H9 (cell line): ENCODE data around the gene PTAR1. TPM values are rescaled to one million over a fixed set of nuclear protein-coding genes. Genes with fewer than 3 reads are reported as not detected.

Experiments used
- DNase-seq: peaks from one replicate; pipeline ENCODE4 v3.0.0-alpha.2; 2017
- H2AFZ ChIP-seq: one replicate; pipeline ENCODE4 v1.6.1; 2013; ENCODE audit warnings: mild to moderate bottlenecking, low read length, control low read depth, moderate library complexity
- H2AK5ac ChIP-seq: 2 replicates; pipeline ENCODE4 v1.6.1; 2013; ENCODE audit warnings: low read length, control low read depth, mixed read lengths; ENCODE audit not compliant: insufficient read length
- H2BK120ac ChIP-seq: one replicate; pipeline ENCODE4 v1.6.1; 2013; ENCODE audit warnings: low read depth, mild to moderate bottlenecking, low read length, control low read depth, inconsistent platforms; ENCODE audit not compliant: poor library complexity, severe bottlenecking
- H2BK12ac ChIP-seq: 2 replicates; pipeline ENCODE4 v1.6.1; 2013; ENCODE audit warnings: low read length, control low read depth, mixed read lengths, low read depth; ENCODE audit not compliant: insufficient read length
- H2BK15ac ChIP-seq: 2 replicates; pipeline ENCODE4 v1.6.1; 2013; ENCODE audit warnings: low read depth, low read length, control low read depth
- H2BK20ac ChIP-seq: one replicate; pipeline ENCODE4 v1.6.1; 2013; ENCODE audit warnings: low read depth, mild to moderate bottlenecking, low read length, control low read depth, inconsistent platforms; ENCODE audit not compliant: poor library complexity, severe bottlenecking
- H2BK5ac ChIP-seq: 2 replicates; pipeline ENCODE4 v1.6.1; 2013; ENCODE audit warnings: low read length, control low read depth, mixed read lengths; ENCODE audit not compliant: insufficient read length
- H3K14ac ChIP-seq: 2 replicates; pipeline ENCODE4 v1.6.1; 2013; ENCODE audit warnings: low read length, control low read depth; ENCODE audit not compliant: insufficient read depth
- H3K18ac ChIP-seq: 2 replicates; pipeline ENCODE4 v1.6.1; 2013; ENCODE audit warnings: low read depth, mild to moderate bottlenecking, mixed read lengths, low read length, control low read depth; ENCODE audit not compliant: insufficient read length
- H3K23ac ChIP-seq: 2 replicates; pipeline ENCODE4 v1.6.1; 2013; ENCODE audit warnings: low read length, control low read depth, mixed read lengths, low read depth; ENCODE audit not compliant: insufficient read length
- H3K23me2 ChIP-seq: 2 replicates; pipeline ENCODE4 v1.6.1; 2013; ENCODE audit warnings: low read depth, mild to moderate bottlenecking, mixed read lengths, low read length, control low read depth; ENCODE audit not compliant: insufficient read length, poor library complexity, severe bottlenecking
- H3K27ac ChIP-seq: 2 replicates; pipeline ENCODE4 v1.5.1; 2013; ENCODE audit warnings: low read length, control low read depth, mixed read lengths, low read depth; ENCODE audit not compliant: insufficient read length
- H3K27me3 ChIP-seq: 2 replicates; pipeline ENCODE4 v1.6.1; 2013; ENCODE audit warnings: low read length, control low read depth, inconsistent platforms; ENCODE audit not compliant: insufficient read depth
- H3K4ac ChIP-seq: 2 replicates; pipeline ENCODE4 v1.6.1; 2013; ENCODE audit warnings: low read depth, mild to moderate bottlenecking, control low read depth, inconsistent platforms, low read length, moderate library complexity
- H3K4me1 ChIP-seq: 2 replicates; pipeline ENCODE4 v1.6.1; 2013; ENCODE audit warnings: low read length, control low read depth, inconsistent platforms; ENCODE audit not compliant: insufficient read depth
- H3K4me2 ChIP-seq: 2 replicates; pipeline ENCODE4 v1.6.1; 2013; ENCODE audit warnings: low read length, control low read depth, mixed read lengths; ENCODE audit not compliant: insufficient read length, insufficient read depth
- H3K56ac ChIP-seq: 2 replicates; pipeline ENCODE4 v1.6.1; 2013; ENCODE audit warnings: low read depth, mild to moderate bottlenecking, mixed read lengths, low read length, control low read depth; ENCODE audit not compliant: insufficient read length
- H3K79me1 ChIP-seq: 2 replicates; pipeline ENCODE4 v1.6.1; 2013; ENCODE audit warnings: low read depth, mild to moderate bottlenecking, moderate library complexity, low read length, control low read depth, inconsistent platforms; ENCODE audit not compliant: insufficient read depth, poor library complexity, severe bottlenecking
- H3K79me2 ChIP-seq: 2 replicates; pipeline ENCODE4 v1.6.1; 2013; ENCODE audit warnings: low read length, control low read depth, inconsistent platforms; ENCODE audit not compliant: insufficient read depth
- H3K9ac ChIP-seq: 2 replicates; pipeline ENCODE4 v1.6.1; 2013; ENCODE audit warnings: low read length, control low read depth, mixed read lengths; ENCODE audit not compliant: insufficient read length; ENCODE audit errors: extremely low read depth
- H3K9me3 ChIP-seq: one replicate; pipeline ENCODE4 v1.6.1; 2013; ENCODE audit warnings: low read depth, low read length, inconsistent platforms; ENCODE audit not compliant: control insufficient read depth
- H3T11ph ChIP-seq: one replicate; pipeline ENCODE4 v1.6.1; 2013; ENCODE audit warnings: mild to moderate bottlenecking, low read length, control low read depth, inconsistent platforms
- H4K20me1 ChIP-seq: one replicate; pipeline ENCODE4 v1.6.1; 2013; ENCODE audit not compliant: control insufficient read depth, insufficient read length, insufficient read depth
- H4K5ac ChIP-seq: 2 replicates; pipeline ENCODE4 v1.6.1; 2013; ENCODE audit warnings: low read depth, mild to moderate bottlenecking, mixed read lengths, low read length, control low read depth; ENCODE audit not compliant: insufficient read length
- H4K8ac ChIP-seq: replicated peaks from 2 replicates; pipeline ENCODE4 v1.6.1; 2013; ENCODE audit warnings: low read length, control low read depth, mixed read lengths, low read depth; ENCODE audit not compliant: insufficient read length
- H4K91ac ChIP-seq: 2 replicates; pipeline ENCODE4 v1.6.1; 2013; ENCODE audit warnings: low read depth, mild to moderate bottlenecking, moderate library complexity, mixed read lengths, low read length, control low read depth; ENCODE audit not compliant: insufficient read length
- H3K27ac Mint-ChIP-seq, 3 experiments: 2 replicates in 2 of 3; 3 replicates in 1 of 3; pipeline ENCODE4 v1.8.0; 2020 to 2021; ENCODE audit warnings: mixed read lengths in 3 of 3, mild to moderate bottlenecking in 1 of 3, moderate library complexity in 1 of 3
- H3K27me3 Mint-ChIP-seq: 2 replicates; pipeline ENCODE4 v1.8.0; 2021; ENCODE audit warnings: low read depth, mild to moderate bottlenecking, moderate library complexity, mixed read lengths
- H3K36me3 Mint-ChIP-seq, 3 experiments: 2 replicates in 2 of 3; 3 replicates in 1 of 3; pipeline ENCODE4 v1.8.0; 2020 to 2021; ENCODE audit warnings: low read depth in 3 of 3, mixed read lengths in 3 of 3; ENCODE audit not compliant: insufficient read depth in 1 of 3
- H3K4me1 Mint-ChIP-seq, 2 experiments: 2 replicates each; pipeline ENCODE4 v1.8.0; 2020; ENCODE audit warnings: mixed read lengths in 2 of 2
- H3K4me3 Mint-ChIP-seq, 2 experiments: 2 replicates in 1 of 2; 3 replicates in 1 of 2; pipeline ENCODE4 v1.8.0; 2020 to 2021; ENCODE audit warnings: mild to moderate bottlenecking in 2 of 2, mixed read lengths in 2 of 2, moderate library complexity in 1 of 2
- H3K9me3 Mint-ChIP-seq, 2 experiments: 2 replicates in 1 of 2; 3 replicates in 1 of 2; pipeline ENCODE4 v1.8.0; 2020; ENCODE audit warnings: mild to moderate bottlenecking in 2 of 2, mixed read lengths in 2 of 2, moderate library complexity in 1 of 2
- CTCF ChIP-seq: fragments of 200-600 bp; sonication (generic); conservative IDR thresholded peaks from 3 replicates; pipeline ENCODE4 v1.8.0; 2021; ENCODE audit warnings: antibody characterized with exemption, mild to moderate bottlenecking
- WGBS: extraction: QIAGEN DNeasy Blood & Tissue Kit; methylation state at CpG from one replicate; pipeline ENCODE4 v1.1.7; 2013; ENCODE audit warnings: missing lambda C conversion rate, low lambda C conversion rate, mixed read lengths; ENCODE audit not compliant: insufficient read length; ENCODE audit errors: extremely low coverage; 5-methylcytosine and 5-hydroxymethylcytosine counted together
- total RNA-seq: library from RNA; stranded (reverse); gene quantifications from 2 replicates; pipeline ENCODE4 v1.2.1, GENCODE V29; 2021

PTAR1 gene
- total RNA-seq, 1 experiment from 2014 or later, result 117 TPM

DNA sequence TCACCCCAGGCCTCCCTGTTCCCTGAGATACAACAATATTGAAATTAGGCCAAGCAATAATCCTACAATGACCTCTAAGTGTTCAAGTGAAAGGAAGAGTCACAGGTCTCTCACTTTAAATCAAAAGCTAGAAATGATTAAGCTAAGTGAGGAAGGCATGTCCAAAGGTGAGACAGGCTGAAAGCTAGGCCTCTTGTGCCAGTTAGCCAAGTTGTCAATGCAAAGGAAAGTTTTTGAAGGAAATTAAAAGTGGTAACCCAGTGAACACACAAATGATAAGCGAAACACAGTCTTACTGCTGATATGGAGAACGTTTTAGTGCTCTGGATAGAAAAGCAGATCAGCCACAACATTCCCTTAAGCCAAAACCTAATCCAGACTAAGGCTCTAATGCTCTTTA lies 39.8 kb downstream of the PTAR1 start:
- H3K9me3 ChIP-seq, result no peaks in the 10 kb centered on the region
- H3K79me2 ChIP-seq, result no peaks in the 10 kb centered on the region
- H2BK12ac ChIP-seq, result no peak overlapping the region
- Mint-ChIP-seq H3K4me1 (peaks cover 5 to 20% of the 10 kb centered on the region in 2 experiments; a peak in 2 of 4 replicates), H3K27me3 (no peaks in the 10 kb centered on the region), H3K9me3 (peaks cover 0 to 5% of the 10 kb centered on the region in 2 experiments; a peak in 2 of 5 replicates), H3K27ac (peak overlapping the region; percentile 7 to 40 (median 18); a peak in 6 of 7 replicates), H3K36me3 (peaks cover 43 to 77% (median 71%) of the 10 kb centered on the region in 3 experiments), H3K4me3 (no peak overlapping the region)
- no peak overlapping the region for H4K8ac ChIP-seq
- H2AK5ac ChIP-seq, result no peak overlapping the region
- H2BK5ac ChIP-seq, result no peak overlapping the region
- no peak overlapping the region for H3K27ac ChIP-seq
- no peaks in the 10 kb centered on the region for H4K20me1 ChIP-seq
- H3K79me1 ChIP-seq, result no peaks in the 10 kb centered on the region
- no peak overlapping the region for H3K4me2 ChIP-seq
- H3K9ac ChIP-seq, result no peak overlapping the region
- H2AFZ ChIP-seq, result no peak overlapping the region
- H3K27me3 ChIP-seq, result no peaks in the 10 kb centered on the region
- no peak overlapping the region for H4K91ac ChIP-seq
- H3K4ac ChIP-seq, result no peak overlapping the region
- H3K18ac ChIP-seq, result no peak overlapping the region
- no peak overlapping the region for H3T11ph ChIP-seq
- no peaks in the 10 kb centered on the region for H3K4me1 ChIP-seq
- H4K5ac ChIP-seq, result no peak overlapping the region
- no peaks in the 10 kb centered on the region for H3K23me2 ChIP-seq
- H3K14ac ChIP-seq, result no peak overlapping the region
- H2BK20ac ChIP-seq, result no peak overlapping the region
- TF ChIP-seq CTCF, result no peak
- H3K23ac ChIP-seq, result no peak overlapping the region
- no peak overlapping the region for H3K56ac ChIP-seq
- no peak overlapping the region for H2BK120ac ChIP-seq
- no CpG with 5 or more reads among the region's 2 CpGs for WGBS
- no peak overlapping the region for H2BK15ac ChIP-seq
- no peak for DNase-seq
